Epithelial cell of esophagus (primary cell): ENCODE results near the gene MAN2A1.

Source experiments
- DNase-seq: peaks from one replicate; pipeline ENCODE4 v3.0.0; 2010; ENCODE audit warnings: low read depth
- H3K4me3 ChIP-seq: 2 replicates; pipeline ENCODE4 v1.5.1; 2011; ENCODE audit warnings: mild to moderate bottlenecking, low read length, control low read depth
- CTCF ChIP-seq: IDR thresholded peaks from 2 replicates; pipeline ENCODE4 v1.5.1; 2011; ENCODE audit warnings: low read depth, mild to moderate bottlenecking, low read length, control low read depth, inconsistent platforms; ENCODE audit not compliant: insufficient read depth; ENCODE audit errors: missing control alignments

The MAN2A1 gene

GRCh38 chr5:109911731-109912130 lies 222.0 kb downstream of the MAN2A1 start:
- no peak overlapping the region for H3K4me3 ChIP-seq
- TF ChIP-seq CTCF = no peak
- DNase-seq = no peak

- no peak for DNase-seq
- H3K4me3 ChIP-seq = no peak overlapping the region
- TF ChIP-seq CTCF = no peak
Measured at GRCh38 chr5:109914906-109915305, 225.2 kb downstream of the MAN2A1 start.

- H3K4me3 ChIP-seq = no peak overlapping the region
- no peak for DNase-seq
- TF ChIP-seq CTCF = no peak
Measured at GRCh38 chr5:109916481-109917153, 226.9 kb downstream of the MAN2A1 start.
